ENCODE data around the gene SUN3.

DNA sequence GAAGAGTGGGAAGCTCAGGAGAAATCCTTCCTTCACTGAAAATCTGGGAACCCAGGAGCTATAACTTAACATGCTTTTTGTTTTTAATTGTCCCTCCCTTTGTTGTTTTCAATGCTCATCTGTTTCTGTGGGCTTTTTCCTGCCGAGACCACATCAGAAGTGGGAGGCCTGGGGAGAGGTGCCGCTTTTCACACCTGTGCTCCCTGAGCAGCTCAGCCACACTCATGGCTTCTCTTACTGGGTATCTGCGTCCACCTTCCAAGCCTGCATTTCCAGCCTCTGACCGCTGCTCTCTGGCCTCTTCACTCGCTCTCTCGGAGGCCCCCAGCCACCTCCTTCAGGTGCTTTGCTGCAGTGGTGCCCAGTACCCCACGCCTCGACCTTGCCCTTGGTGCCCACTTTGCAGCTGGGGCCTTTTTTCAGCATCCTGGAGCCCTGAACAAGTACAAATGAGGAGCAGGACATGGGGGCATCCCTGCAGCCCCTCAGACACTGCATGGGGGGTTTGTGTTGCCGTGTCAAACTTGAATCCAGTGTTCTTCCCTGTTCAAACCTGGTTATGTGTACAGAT lies 16.4 kb upstream of the SUN3 start:
- TF ChIP-seq, protein P1, sequence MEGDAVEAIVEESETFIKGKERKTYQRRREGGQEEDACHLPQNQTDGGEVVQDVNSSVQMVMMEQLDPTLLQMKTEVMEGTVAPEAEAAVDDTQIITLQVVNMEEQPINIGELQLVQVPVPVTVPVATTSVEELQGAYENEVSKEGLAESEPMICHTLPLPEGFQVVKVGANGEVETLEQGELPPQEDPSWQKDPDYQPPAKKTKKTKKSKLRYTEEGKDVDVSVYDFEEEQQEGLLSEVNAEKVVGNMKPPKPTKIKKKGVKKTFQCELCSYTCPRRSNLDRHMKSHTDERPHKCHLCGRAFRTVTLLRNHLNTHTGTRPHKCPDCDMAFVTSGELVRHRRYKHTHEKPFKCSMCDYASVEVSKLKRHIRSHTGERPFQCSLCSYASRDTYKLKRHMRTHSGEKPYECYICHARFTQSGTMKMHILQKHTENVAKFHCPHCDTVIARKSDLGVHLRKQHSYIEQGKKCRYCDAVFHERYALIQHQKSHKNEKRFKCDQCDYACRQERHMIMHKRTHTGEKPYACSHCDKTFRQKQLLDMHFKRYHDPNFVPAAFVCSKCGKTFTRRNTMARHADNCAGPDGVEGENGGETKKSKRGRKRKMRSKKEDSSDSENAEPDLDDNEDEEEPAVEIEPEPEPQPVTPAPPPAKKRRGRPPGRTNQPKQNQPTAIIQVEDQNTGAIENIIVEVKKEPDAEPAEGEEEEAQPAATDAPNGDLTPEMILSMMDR (IDR thresholded peaks at IDR 0.05): no peak
- TF ChIP-seq, protein P2, sequence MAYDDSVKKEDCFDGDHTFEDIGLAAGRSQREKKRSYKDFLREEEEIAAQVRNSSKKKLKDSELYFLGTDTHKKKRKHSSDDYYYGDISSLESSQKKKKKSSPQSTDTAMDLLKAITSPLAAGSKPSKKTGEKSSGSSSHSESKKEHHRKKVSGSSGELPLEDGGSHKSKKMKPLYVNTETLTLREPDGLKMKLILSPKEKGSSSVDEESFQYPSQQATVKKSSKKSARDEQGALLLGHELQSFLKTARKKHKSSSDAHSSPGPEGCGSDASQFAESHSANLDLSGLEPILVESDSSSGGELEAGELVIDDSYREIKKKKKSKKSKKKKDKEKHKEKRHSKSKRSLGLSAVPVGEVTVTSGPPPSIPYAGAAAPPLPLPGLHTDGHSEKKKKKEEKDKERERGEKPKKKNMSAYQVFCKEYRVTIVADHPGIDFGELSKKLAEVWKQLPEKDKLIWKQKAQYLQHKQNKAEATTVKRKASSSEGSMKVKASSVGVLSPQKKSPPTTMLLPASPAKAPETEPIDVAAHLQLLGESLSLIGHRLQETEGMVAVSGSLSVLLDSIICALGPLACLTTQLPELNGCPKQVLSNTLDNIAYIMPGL (CRISPR knock-in tag; IDR thresholded peaks at IDR 0.05; ENCODE audit: borderline replicate concordance): no peak
- no peak for TF ChIP-seq EP300 (IDR thresholded peaks at IDR 0.05)

Measured in A549 (cell line).